ENCODE measurements around the gene ZNF608.
A peak's percentile ranks its signal among the peaks of the same experiment; 100 is the strongest.

Gene ZNF608

DNA sequence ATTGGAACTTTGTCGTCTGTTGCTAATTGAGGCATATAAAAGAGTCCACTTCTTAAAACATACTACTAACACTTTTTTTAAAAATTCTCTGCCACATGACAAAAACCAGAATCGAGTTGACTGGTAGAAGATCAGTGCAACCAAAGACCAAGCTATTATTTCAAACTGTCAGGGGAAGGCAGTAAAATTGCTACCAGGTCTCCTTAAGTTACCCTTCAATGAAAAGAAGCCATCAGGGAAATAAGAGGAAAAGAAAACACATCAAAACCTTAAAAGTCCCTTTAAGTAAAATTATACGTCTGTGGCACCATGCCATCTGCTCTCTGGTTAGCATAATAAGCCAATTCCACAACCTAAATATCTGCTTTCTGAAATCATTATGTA is 9.6 kb downstream of the ZNF608 start:
- DNase-seq (ENCODE audit: low spot score), result no peak
- Histone ChIP-seq H3K4me3 (no peak overlapping the region), H3K27ac (no peak overlapping the region)
- TF ChIP-seq, protein P1, sequence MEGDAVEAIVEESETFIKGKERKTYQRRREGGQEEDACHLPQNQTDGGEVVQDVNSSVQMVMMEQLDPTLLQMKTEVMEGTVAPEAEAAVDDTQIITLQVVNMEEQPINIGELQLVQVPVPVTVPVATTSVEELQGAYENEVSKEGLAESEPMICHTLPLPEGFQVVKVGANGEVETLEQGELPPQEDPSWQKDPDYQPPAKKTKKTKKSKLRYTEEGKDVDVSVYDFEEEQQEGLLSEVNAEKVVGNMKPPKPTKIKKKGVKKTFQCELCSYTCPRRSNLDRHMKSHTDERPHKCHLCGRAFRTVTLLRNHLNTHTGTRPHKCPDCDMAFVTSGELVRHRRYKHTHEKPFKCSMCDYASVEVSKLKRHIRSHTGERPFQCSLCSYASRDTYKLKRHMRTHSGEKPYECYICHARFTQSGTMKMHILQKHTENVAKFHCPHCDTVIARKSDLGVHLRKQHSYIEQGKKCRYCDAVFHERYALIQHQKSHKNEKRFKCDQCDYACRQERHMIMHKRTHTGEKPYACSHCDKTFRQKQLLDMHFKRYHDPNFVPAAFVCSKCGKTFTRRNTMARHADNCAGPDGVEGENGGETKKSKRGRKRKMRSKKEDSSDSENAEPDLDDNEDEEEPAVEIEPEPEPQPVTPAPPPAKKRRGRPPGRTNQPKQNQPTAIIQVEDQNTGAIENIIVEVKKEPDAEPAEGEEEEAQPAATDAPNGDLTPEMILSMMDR (IDR thresholded peaks at IDR 0.05), result no peak

DNA sequence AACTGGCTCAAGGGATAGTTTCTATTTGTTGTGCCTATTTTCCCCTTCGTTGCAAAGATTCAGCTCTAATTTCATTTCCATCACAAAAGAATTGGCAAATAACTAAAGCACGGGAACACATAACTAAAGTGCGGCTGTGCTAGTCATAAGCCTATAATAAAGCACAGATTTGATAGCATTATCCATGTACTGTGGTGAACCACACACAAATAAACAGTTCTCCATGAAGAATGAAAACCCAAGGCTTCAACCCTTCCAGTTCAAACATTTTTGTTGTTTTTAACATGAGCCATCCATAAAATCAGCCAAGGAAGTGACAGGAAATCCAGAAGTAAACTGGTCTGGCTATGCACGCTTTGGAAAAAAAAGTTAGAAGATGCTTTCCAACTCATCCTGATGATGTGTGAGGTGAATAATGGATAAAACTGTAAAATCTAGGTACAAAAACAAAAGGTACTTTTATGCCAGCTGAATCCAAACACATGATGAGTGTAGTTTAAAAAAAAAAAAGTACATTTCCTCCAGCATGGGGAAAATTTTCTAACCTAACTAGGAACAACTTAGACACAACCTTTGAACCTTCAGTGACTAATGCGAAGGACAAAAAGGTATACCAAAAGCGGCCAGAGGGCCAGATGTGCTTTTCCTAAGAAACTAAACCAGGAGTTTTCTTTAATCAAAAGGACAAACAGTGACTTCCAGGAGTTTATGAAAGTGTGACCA is 10.2 kb downstream of the ZNF608 start:
- TF ChIP-seq, protein P1 (IDR thresholded peaks at IDR 0.05), result no peak
- DNase-seq (ENCODE audit: low spot score), result no peak
- Histone ChIP-seq H3K27ac (peak overlapping the region; percentile 0 to 61), H3K4me3 (peak overlapping the region; percentile 59)

DNA sequence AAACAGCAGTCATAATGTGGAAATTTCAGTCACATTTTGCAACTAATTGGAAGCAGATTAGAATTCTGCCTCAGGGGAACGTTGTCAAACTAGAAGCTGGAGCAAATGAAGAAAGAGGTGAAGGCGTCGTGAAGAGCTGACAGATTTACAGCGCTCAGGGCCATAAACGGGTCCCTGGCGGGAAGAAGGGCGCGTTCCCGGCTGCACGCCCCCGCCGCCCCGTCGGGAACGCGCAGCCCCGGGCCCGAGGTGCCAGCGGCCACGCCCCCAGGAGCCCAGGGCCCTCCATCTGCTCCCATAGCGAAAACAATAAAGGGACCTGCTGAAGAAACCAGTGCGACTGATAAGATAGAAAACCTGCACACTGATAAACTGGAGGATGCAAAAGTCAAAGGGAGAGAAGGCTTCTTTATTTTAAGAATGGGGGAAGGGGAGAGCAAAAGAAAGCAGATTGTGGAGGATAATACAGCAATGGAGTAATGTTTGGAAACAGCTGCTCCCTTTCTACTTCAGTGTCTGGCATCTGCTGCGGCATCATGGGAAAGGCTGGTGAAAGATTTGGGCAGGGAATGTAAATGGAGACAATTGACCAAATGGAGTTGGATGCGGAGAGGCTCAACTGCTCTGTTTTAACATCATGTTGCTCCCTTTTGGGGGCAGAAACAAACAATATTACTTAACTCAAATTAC is 11.1 kb downstream of the ZNF608 start:
- TF ChIP-seq, protein P1 (IDR thresholded peaks at IDR 0.05), result no peak
- peak overlapping the region; percentile 59 for H3K4me3 ChIP-seq
- DNase-seq (ENCODE audit: low spot score), result no peak
- H3K27ac ChIP-seq, result peak overlapping the region; percentile 0 to 61

DNA sequence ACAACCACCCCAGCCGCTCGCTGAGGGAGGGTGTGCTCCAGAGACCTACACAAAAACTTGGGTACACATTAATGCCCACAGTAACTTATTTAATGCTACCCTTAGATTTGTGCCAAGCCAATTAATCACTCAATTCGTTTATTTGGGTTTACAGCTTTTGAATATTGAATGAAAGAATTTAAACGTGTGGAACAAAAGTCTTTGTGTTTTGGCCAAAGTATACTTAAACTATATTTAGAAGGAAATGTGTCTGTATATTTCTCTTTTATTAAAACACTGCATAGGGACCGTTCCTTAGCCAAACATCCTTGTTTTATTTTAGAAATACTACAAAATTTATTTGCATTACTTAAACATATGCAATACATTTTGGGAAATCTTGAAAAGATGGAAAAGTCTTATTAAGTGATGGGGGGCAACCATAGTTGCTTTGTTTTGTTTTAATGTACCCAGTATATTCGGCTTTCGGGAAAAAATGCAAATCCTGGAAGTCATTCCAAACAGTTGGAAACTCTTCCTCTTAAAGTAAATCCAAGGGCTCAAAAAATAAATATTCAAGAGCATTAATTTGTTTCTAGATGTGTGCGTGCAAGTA is 11.8 kb downstream of the ZNF608 start:
- TF ChIP-seq, protein P1 (IDR thresholded peaks at IDR 0.05), result no peak
- peak overlapping the region; percentile 59 for H3K4me3 ChIP-seq
- H3K27ac ChIP-seq, result no peak overlapping the region
- DNase-seq (ENCODE audit: low spot score), result no peak

DNA sequence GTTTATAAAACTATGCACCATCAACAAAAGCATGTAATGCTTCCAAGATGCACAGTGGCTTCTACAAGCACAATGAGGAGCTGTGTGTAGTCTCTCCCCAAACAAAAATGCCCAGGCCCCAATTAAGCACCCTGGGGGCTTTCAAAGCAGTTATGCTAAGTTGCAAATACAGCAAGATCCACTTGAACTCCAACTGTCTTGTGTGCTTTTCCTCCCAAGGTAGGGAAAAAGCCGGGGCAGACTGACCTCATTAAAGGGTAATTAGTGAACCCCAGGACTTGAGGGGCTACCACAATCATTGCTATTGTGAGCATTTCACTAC is 13.1 kb downstream of the ZNF608 start:
- Histone ChIP-seq H3K4me3 (no peak overlapping the region), H3K27ac (no peak overlapping the region)
- TF ChIP-seq, protein P1 (IDR thresholded peaks at IDR 0.05), result no peak
- no peak for DNase-seq (ENCODE audit: low spot score)

DNA sequence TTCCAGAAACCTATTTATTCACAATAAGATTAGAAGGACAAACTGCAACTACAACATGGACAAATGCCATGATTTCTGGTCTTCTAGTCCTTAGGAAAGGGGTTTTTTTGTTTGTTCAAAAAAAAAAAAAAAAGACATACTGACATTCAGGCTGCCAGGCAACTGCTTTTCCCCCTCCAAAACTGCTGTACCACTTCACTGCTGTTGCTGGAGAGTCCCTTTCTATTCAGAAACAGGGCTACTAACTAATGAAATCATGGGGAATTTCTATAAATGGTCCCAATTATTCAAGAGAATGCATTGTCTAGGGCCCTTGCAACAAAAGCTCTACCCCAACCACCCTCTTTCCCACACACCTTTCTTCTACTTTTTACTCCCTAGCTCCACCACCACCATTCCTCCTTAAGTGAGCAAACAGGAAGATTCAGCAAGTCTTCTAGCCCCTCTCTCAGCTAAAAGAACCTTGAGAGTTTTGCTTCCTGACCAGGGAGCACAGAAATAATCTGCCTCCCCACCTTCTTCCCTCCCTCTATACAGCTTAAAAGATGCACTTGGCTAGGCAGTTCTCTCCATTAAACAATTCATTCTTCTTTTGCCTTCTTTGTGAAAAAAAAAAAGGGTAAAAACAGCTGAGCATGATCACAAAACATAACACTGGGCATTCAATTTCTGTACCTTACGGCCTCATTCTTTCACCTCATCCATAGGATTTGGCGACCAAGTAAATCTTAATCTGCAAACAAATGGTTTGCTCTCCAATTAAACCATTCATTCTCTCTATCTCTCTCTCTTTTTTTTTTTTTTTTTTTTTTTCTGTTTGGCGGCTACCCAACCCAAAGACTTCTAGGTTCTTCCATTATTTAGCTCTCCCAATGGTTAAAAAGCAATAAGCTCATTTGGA is 13.8 kb downstream of the ZNF608 start:
- no peak for DNase-seq (ENCODE audit: low spot score)
- no peak overlapping the region for H3K27ac ChIP-seq
- H3K4me3 ChIP-seq, result no peak overlapping the region
- TF ChIP-seq, protein P1 (IDR thresholded peaks at IDR 0.05), result no peak

All from coronary artery (tissue), 2 donors.